K562 (cell line): ENCODE data around the gene POLD4. TPM values are rescaled to one million over a fixed set of nuclear protein-coding genes. Genes with fewer than 3 reads are reported as not detected.
A peak's percentile ranks its signal among the peaks of the same experiment; 100 is the strongest.

Experiments
- BDP1 ChIP-seq: IDR thresholded peaks from 3 replicates; pipeline ENCODE4 v1.6.1; 2011; ENCODE audit not compliant: insufficient read length, insufficient read depth
- E2F4 ChIP-seq: sonication (generic); formaldehyde crosslinking; IDR thresholded peaks from 2 replicates; pipeline ENCODE4 v1.8.0; 2022; ENCODE audit warnings: mild to moderate bottlenecking, low read depth, missing genetic modification reagents
- FIP1L1 ChIP-seq: fragments of 200-400 bp; formaldehyde crosslinking; IDR thresholded peaks from 2 replicates; pipeline ENCODE4 v1.6.1; 2018; ENCODE audit warnings: mild to moderate bottlenecking, low read depth, low read length; ENCODE audit not compliant: poor library complexity, severe bottlenecking
- GTF2E2 ChIP-seq: fragments of 200-800 bp; sonication (Bioruptor generic); IDR thresholded peaks from 2 replicates; pipeline ENCODE4 v1.6.1; 2016; ENCODE audit warnings: missing genetic modification characterization, missing compliant biosample characterization
- HBP1 ChIP-seq: fragments of 450-650 bp; formaldehyde crosslinking; IDR thresholded peaks from 2 replicates; pipeline ENCODE4 v1.4.0; 2022; ENCODE audit warnings: missing genetic modification characterization
- JUN ChIP-seq, 2 experiments: sonication (generic) in 1 of 2; formaldehyde crosslinking in 1 of 2; IDR thresholded peaks; 2 replicates each; pipeline versions ENCODE4 v1.6.1 to v1.8.0; 2012 to 2022; ENCODE audit warnings: borderline replicate concordance in 2 of 2, mild to moderate bottlenecking in 2 of 2, improper control_type of control experiment in 1 of 2, low read depth in 1 of 2, low read length in 1 of 2, missing genetic modification reagents in 1 of 2
- KLF1 ChIP-seq: fragments of 450-650 bp; IDR thresholded peaks from 2 replicates; pipeline ENCODE4 v1.6.1; 2016; ENCODE audit warnings: missing genetic modification characterization, missing compliant biosample characterization
- MCM3 ChIP-seq: fragments of 450-650 bp; IDR thresholded peaks from 2 replicates; pipeline ENCODE4 v1.6.1; 2016
- PREB ChIP-seq: sonication (generic); formaldehyde crosslinking; IDR thresholded peaks from 2 replicates; pipeline ENCODE4 v1.8.1; 2023; ENCODE audit warnings: mild to moderate bottlenecking, missing genetic modification reagents
- PRPF4 ChIP-seq: fragments of 200-400 bp; formaldehyde crosslinking; IDR thresholded peaks from one replicate; pipeline ENCODE4 v1.6.1; 2017; ENCODE audit warnings: low read length, low read depth, mild to moderate bottlenecking; ENCODE audit not compliant: insufficient read depth, poor library complexity, severe bottlenecking
- RBM25 ChIP-seq: fragments of 200-400 bp; formaldehyde crosslinking; IDR thresholded peaks from 2 replicates; pipeline ENCODE4 v1.6.1; 2018; ENCODE audit warnings: low read length, low read depth, moderate library complexity; ENCODE audit not compliant: severe bottlenecking
- TAF1 ChIP-seq: IDR thresholded peaks from 2 replicates; pipeline ENCODE4 v1.6.1; 2011; ENCODE audit warnings: mild to moderate bottlenecking, low read length, moderate library complexity; ENCODE audit not compliant: insufficient read depth, control insufficient read depth, severe bottlenecking; ENCODE audit errors: extremely low read depth
- TCFL5 ChIP-seq: fragments of 250-450 bp; sonication (Bioruptor Pico); conservative IDR thresholded peaks from 2 replicates; pipeline ENCODE4 v1.6.1; 2021; ENCODE audit warnings: mild to moderate bottlenecking, moderate library complexity, matching md5 sums
- ZBTB34 ChIP-seq: fragments of 250-450 bp; sonication (Bioruptor Pico); IDR thresholded peaks from 2 replicates; pipeline ENCODE4 v1.8.0; 2021; ENCODE audit warnings: mild to moderate bottlenecking, moderate library complexity
- ZNF165 ChIP-seq: fragments of 250-450 bp; sonication (Bioruptor Pico); IDR thresholded peaks from 2 replicates; pipeline ENCODE4 v1.4.0; 2020; ENCODE audit warnings: borderline replicate concordance
- ZNF263 ChIP-seq: sonication (generic); formaldehyde crosslinking; IDR thresholded peaks from 2 replicates; pipeline ENCODE4 v1.8.0; 2022; ENCODE audit warnings: mild to moderate bottlenecking, missing genetic modification reagents, borderline replicate concordance
- ZNF41 ChIP-seq: fragments of 250-450 bp; sonication (Bioruptor Pico); conservative IDR thresholded peaks from 2 replicates; pipeline ENCODE4 v1.4.0; 2020; ENCODE audit warnings: mild to moderate bottlenecking
- ZNF444 ChIP-seq: fragments of 250-450 bp; sonication (Bioruptor Pico); IDR thresholded peaks from 2 replicates; pipeline ENCODE4 v1.4.0; 2020; ENCODE audit warnings: mild to moderate bottlenecking, moderate library complexity
- ZNF699 ChIP-seq: fragments of 250-450 bp; sonication (Bioruptor Pico); IDR thresholded peaks from 2 replicates; pipeline ENCODE4 v1.8.0; 2021; ENCODE audit warnings: mild to moderate bottlenecking, moderate library complexity; ENCODE audit not compliant: insufficient replicate concordance
- polyA plus RNA-seq, 8 experiments: library from polyadenylated mRNA; depleted of rRNA in 4 of 8; stranded (reverse) in 5 of 8; unstranded in 3 of 8; fragments of >200 nt; fragmentation: Nextera tagmentation in 2 of 8; fragmentation: Illumina TruSeq in 1 of 8; extraction: Ambion mirVana in 2 of 8; extraction: Trizol in 1 of 8; gene quantifications; 2 replicates each; pipeline versions ENCODE4 v1.2.1 to v1.2.3, GENCODE V29; 2011 to 2014; ENCODE audit warnings: inconsistent platforms in 1 of 8, missing spikeins in 1 of 8
- total RNA-seq, 7 experiments: library from RNA; depleted of rRNA in 6 of 7; stranded (reverse); fragments of >200 nt in 6 of 7; fragmentation: Illumina TruSeq in 2 of 7; extraction: Trizol in 2 of 7; gene quantifications; 2 replicates each; pipeline versions ENCODE4 v1.2.1 to v1.2.3, GENCODE V29; 2011 to 2021; ENCODE audit warnings: low replicate concordance in 1 of 7
- TF ChIP-seq, protein P1 (sequence below): fragments of 450-650 bp; IDR thresholded peaks from 2 replicates; pipeline ENCODE4 v1.6.1; 2016; ENCODE audit warnings: antibody characterized with exemption

Gene POLD4
- total and polyA plus RNA-seq, 9 of the 15 experiments (the other 6 are each of a cell fraction or from before 2014, with no cell fraction given), result 5.8 to 64.5 (median 18.3) TPM

DNA sequence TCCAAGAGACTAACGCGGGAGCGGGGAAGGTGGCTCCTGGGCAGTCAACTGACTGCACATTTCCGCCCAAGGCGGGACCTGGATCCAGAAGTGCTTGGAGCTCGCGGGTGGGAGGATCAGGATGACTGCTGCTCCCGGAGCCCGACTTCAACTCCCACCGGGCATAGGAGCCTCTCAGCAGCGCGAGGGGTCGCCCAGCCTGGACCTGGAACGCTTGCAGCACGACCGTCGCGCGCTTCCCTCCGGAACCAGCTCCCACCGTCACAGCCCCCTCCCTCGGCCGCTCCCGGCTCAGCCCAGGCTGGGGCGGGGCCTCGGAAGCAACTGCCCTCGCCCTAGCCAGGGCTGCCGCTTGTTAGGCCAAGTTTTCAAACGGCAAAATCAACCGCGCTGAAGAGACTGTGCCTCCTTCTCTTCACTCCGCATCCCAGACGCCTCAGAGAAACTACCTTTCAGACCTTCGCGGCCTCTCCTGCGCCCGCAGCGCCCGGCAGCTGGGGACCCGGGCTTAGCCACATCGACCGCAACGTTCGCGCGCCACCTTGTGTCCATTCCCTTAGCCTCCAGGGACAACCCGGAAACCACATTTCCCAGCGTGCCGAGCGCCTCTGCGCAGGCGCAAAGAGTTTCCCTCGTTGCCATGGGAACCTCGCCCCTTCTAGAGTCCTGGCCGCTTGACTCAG is 36.0 kb downstream of the POLD4 start (continued):
- peak; percentile 84; the same call in 1 of the 2 replicates for TF ChIP-seq GTF2E2 (tag)
- TF ChIP-seq PREB (CRISPR knock-in tag), result no peak
- TF ChIP-seq, protein P1, sequence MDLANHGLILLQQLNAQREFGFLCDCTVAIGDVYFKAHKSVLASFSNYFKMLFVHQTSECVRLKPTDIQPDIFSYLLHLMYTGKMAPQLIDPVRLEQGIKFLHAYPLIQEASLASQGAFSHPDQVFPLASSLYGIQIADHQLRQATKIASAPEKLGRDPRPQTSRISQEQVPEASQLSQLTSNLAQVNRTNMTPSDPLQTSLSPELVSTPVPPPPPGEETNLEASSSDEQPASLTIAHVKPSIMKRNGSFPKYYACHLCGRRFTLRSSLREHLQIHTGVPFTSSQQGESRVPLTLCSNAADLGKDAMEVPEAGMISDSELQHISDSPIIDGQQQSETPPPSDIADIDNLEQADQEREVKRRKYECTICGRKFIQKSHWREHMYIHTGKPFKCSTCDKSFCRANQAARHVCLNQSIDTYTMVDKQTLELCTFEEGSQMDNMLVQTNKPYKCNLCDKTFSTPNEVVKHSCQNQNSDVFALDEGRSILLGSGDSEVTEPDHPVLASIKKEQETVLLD, result peak; percentile 97
- no peak for TF ChIP-seq PRPF4
- no peak for TF ChIP-seq RBM25
- no peak for TF ChIP-seq ZNF699 (CRISPR knock-in tag)
- no peak for TF ChIP-seq HBP1 (CRISPR knock-in tag)
- no peak for TF ChIP-seq KLF1 (tag)
- no peak for TF ChIP-seq ZNF444
- TF ChIP-seq ZNF263 (CRISPR knock-in tag), result peak; percentile 58; the same call in 1 of the 2 replicates
- TF ChIP-seq TCFL5, result no peak
- no peak for TF ChIP-seq MCM3
- no peak for TF ChIP-seq ZNF165 (CRISPR knock-in tag)
- no peak for TF ChIP-seq ZBTB34 (CRISPR knock-in tag)
- 0 out of 2 replicates have a peak, but pooled peaks have one; percentile 7 for TF ChIP-seq JUN (IDR thresholded peaks at IDR 0.05; ENCODE audit: borderline replicate concordance, low read depth, low read length)
- peak; percentile 50; the same call in 1 of the 2 replicates for TF ChIP-seq JUN (CRISPR knock-in tag; IDR thresholded peaks at IDR 0.05; ENCODE audit: borderline replicate concordance)
- no peak for TF ChIP-seq E2F4 (CRISPR knock-in tag)
- TF ChIP-seq TAF1, result peak; percentile 40
- no peak for TF ChIP-seq ZNF41 (CRISPR knock-in tag)
- no peak for TF ChIP-seq BDP1
- TF ChIP-seq FIP1L1, result no peak
